ENCODE results near the gene APBA1. TPM values are rescaled to one million over a fixed set of nuclear protein-coding genes. Genes with fewer than 3 reads are reported as not detected.
"Not testable (repeated sequence)": the region's sequence is repeated elsewhere in the genome, so short reads cannot be mapped to it uniquely, and the experiment has no call there.

APBA1 gene
- total RNA-seq, 1 donor from 2014 or later, result 4.3 TPM

- Histone ChIP-seq H3K27ac (no peak overlapping the region), H3K9me3 (no peaks in the 10 kb centered on the region), H3K4me3 (no peak overlapping the region), H3K4me1 (no peaks in the 10 kb centered on the region), H3K36me3 (no peaks in the 10 kb centered on the region), H3K27me3 (ENCODE audit: low read depth) (no peaks in the 10 kb centered on the region)
- ATAC-seq, result no peak
- DNase-seq, result no peak
- no peak for TF ChIP-seq CTCF (IDR thresholded peaks at IDR 0.05)
- intact Hi-C loops (cut with DNase I), result no loop called here
Measured at GRCh38 chr9:69444791-69445190, 227.4 kb downstream of the APBA1 start.

- Histone ChIP-seq H3K36me3 (no peaks in the 10 kb centered on the region), H3K9me3 (no peaks in the 10 kb centered on the region), H3K27me3 (ENCODE audit: low read depth) (no peaks in the 10 kb centered on the region), H3K27ac (no peak overlapping the region), H3K4me3 (no peak overlapping the region), H3K4me1 (no peaks in the 10 kb centered on the region)
- ATAC-seq, result no peak
- no peak for DNase-seq
- intact Hi-C loops (cut with DNase I), result no loop called here
- TF ChIP-seq CTCF (IDR thresholded peaks at IDR 0.05), result no peak
Measured at GRCh38 chr9:69444021-69444420, 228.2 kb downstream of the APBA1 start.

- no peaks in the 10 kb centered on the region for H3K4me1 ChIP-seq
- no peak for DNase-seq
- no peaks in the 10 kb centered on the region for H3K27me3 ChIP-seq (ENCODE audit: low read depth)
- intact Hi-C loops (cut with DNase I), result no loop called here
- ATAC-seq, result no peak
- no peaks in the 10 kb centered on the region for H3K9me3 ChIP-seq
- H3K36me3 ChIP-seq, result no peaks in the 10 kb centered on the region
- no peak overlapping the region for H3K27ac ChIP-seq
- no peak overlapping the region for H3K4me3 ChIP-seq
- no peak for TF ChIP-seq CTCF (IDR thresholded peaks at IDR 0.05)
Measured at GRCh38 chr9:69443178-69443577, 229.0 kb downstream of the APBA1 start.

- H3K27ac ChIP-seq, result no peak overlapping the region
Measured at GRCh38 chr9:69442486-69442885, 229.7 kb downstream of the APBA1 start.

GRCh38 chr9:69440254-69440955, 231.8 kb downstream of the APBA1 start:
- H3K27ac ChIP-seq; intact Hi-C loops (cut with DNase I); H3K27me3 ChIP-seq (ENCODE audit: low read depth); H3K4me1 ChIP-seq; H3K4me3 ChIP-seq; H3K9me3 ChIP-seq; ATAC-seq; H3K36me3 ChIP-seq: not testable (repeated sequence)
- DNase-seq, result peak; percentile 58

More at GRCh38 chr9:69442486-69442885, 229.7 kb downstream of the APBA1 start:
- Histone ChIP-seq H3K4me1 (no peaks in the 10 kb centered on the region), H3K36me3 (no peaks in the 10 kb centered on the region), H3K27me3 (ENCODE audit: low read depth) (no peaks in the 10 kb centered on the region), H3K9me3 (no peaks in the 10 kb centered on the region), H3K4me3 (no peak overlapping the region)
- DNase-seq (no peak), ATAC-seq (no peak)
- intact Hi-C loops (cut with DNase I), result no loop called here
- no peak for TF ChIP-seq CTCF (IDR thresholded peaks at IDR 0.05)

GRCh38 chr9:69439654-69440053, 232.5 kb downstream of the APBA1 start:
- H3K27me3 ChIP-seq (ENCODE audit: low read depth); DNase-seq; H3K4me1 ChIP-seq; H3K4me3 ChIP-seq; intact Hi-C loops (cut with DNase I); H3K27ac ChIP-seq; H3K36me3 ChIP-seq; H3K9me3 ChIP-seq; ATAC-seq: not testable (repeated sequence)
